Measurements from ENCODE around the gene ZSCAN21.

DNA sequence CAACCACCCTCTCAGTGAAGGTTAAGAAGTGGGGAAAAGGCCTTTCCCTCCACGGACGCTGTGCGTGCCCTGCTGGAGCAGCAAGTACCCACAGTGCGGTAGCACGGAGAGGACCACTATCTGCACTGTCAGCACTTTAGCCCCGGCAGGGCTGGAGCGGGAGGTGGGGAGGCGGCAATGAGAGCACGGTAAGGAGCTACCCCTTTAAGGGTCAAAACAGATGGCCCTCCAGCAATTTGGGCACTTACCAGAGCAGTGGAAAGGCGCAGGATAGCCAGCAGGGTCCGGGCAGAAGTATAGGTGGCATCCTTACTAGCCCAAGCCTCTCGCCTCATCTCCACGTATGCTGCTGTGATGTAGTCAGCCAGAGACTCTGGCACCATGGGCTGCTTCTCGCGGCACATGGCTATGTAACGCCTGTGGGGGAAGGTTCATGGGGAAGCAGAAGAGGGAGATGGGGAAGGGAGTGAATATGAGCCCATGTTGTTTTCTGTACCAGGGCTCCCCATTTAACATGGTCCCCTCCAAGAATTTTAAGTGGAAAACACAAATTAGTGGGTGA lies 44.4 kb downstream of the ZSCAN21 start:
- TF ChIP-seq EZH2 (IDR thresholded peaks at IDR 0.05; ENCODE audit: insufficient read depth, poor library complexity, severe bottlenecking) = no peak
- TF ChIP-seq EZH2phosphoT487 (IDR thresholded peaks at IDR 0.05; ENCODE audit: insufficient read depth, low read depth) = no peak

Measured in GM23248 (cell line).